ENCODE results near the gene SMLR1. TPM values are rescaled to one million over a fixed set of nuclear protein-coding genes. Genes with fewer than 3 reads are reported as not detected.

SMLR1 gene
- polyA plus RNA-seq, 3 donors: 3.1 to 3.7 (median 3.3) TPM

DNA sequence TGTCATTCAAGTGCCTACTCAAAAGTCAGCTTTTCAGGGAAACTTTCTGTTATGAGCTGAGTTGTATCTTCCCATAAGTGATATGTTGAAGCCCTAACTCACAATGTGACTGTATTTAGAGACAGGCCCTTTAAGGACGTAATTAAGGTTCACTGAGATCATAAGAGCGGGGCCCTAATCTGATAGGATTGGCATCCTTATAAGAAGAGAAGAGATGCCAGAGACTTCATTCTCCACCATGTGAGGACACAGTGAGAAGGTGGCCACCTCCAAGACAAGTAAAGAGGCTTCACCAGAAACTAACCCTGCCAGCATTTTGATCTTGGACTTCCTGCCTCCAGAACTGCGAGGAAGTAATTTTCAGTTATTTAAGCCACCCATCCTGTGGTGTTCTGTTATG, 12.7 kb upstream of the SMLR1 start:
- DNase-seq (ENCODE audit: extremely low read depth in 1 of 11, low read depth in 9 of 11, low spot score in 4 of 11): no peak

- no peak for DNase-seq (ENCODE audit: extremely low read depth in 1 of 11, low read depth in 9 of 11, low spot score in 4 of 11)
These were observed 11.8 kb upstream of the SMLR1 start for GRCh38 chr6:130815200-130816071.

DNA sequence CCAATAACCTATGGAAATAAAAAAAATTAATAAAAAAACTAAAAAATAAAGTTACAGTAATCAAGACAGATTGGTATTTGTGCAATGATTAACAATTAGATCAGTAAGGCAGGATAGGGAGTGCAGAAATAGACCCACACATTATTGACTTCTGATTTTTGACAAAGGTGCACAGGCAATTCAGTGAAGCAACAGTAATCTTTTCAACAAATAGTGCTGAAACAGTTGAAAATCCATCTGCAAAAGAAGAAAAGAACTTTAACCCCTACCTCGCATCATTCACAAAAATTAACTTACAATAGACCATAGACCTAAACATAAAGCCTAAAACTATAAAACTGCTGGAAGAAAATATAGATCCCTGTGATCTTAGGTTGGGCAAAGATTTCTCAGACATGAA, 4.5 kb upstream of the SMLR1 start:
- no peak for DNase-seq (ENCODE audit: extremely low read depth in 1 of 11, low read depth in 9 of 11, low spot score in 4 of 11)

DNA sequence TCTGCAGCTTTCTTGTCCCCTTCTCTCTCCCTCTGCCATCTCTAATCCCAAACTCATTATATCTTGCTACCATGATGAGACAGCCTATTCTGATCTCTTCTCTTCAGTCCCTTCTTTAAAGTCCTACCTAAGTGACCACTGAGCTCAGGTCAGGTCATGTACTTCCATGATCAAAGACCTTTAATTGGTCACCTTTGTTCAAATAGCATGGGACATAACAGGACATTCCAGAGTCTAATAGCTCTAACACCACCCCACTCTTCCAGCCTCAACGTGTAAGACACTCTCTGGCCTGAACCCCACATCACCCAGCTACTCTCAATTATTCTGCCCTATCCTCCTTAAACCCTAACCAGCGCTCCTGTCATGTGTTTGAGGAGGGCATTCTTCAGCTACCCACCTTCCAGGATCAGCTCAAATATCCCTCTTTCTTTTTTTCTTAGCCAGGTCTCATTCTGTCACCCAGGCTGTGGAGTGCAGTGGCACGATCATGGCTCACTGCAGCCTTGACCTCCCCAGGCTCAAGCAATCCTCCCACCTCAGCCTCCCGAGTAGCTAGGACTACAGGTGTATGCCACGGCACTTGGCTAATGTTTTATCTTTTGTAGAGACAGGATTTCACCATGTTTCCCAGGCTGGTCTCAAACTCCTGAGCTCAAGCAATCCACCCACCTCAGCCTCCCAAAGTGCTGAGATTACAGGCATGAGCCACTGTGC, 2.1 kb upstream of the SMLR1 start:
- no peak for DNase-seq (ENCODE audit: extremely low read depth in 1 of 11, low read depth in 9 of 11, low spot score in 4 of 11)

GRCh38 chr6:130825772-130826441, 1.3 kb upstream of the SMLR1 start:
- no peak for DNase-seq (ENCODE audit: extremely low read depth in 1 of 11, low read depth in 9 of 11, low spot score in 4 of 11)

GRCh38 chr6:130826442-130827246, 562 bp upstream of the SMLR1 start:
- no peak for DNase-seq (ENCODE audit: extremely low read depth in 1 of 11, low read depth in 9 of 11, low spot score in 4 of 11)

DNA sequence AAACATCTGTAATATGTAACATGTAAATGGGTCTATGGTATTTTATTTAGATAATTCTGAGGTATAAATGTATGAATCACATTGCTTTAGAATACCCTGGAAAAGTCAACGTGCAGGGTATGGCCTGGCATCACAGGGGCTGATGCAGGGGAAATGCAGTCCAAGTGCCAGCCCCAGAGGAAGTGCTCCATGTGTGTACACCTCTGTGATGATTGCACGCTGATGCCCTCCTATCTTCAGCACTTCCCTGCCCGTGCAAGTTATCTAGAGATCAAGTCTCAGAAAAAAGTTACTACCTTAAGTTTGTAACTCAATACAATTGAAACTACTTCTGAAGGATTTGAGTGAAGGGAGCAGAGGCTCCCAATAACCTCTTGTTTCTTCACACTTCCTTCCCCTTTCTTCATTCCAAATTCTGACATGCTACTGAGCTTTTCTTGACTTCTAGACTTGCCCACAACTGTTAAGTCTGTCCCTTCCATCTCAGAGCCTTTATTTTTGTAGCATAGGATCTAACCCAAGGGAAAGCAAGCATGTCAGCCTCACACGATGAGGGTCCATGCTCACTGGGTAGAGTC, 2.2 kb downstream of the SMLR1 start:
- no peak for DNase-seq (ENCODE audit: extremely low read depth in 1 of 11, low read depth in 9 of 11, low spot score in 4 of 11)

DNA sequence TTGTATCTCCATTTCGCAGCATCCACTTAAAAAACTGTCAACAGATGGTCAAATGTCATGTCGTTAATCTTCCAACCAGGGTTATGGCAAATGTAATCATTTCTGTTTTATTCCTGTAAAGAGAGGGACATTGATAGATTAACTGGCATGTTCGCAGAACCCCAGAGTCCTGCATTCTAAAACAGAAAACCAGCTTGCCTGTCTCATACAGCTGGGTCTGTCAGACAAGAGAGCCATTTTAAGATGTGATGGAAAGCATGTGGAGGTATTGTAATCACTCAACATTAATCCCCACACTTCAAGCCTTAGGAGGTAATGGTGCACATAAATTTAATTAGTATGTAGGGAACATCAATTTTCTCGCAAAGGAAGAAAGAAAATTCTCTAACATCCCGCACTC, 4.4 kb downstream of the SMLR1 start:
- peak in 1 of 11 donors; percentile 25 for DNase-seq (ENCODE audit: extremely low read depth in 1 of 11, low read depth in 9 of 11, low spot score in 4 of 11)

- DNase-seq (ENCODE audit: extremely low read depth in 1 of 11, low read depth in 9 of 11, low spot score in 4 of 11): no peak
These were observed 6.4 kb downstream of the SMLR1 start for GRCh38 chr6:130833569-130833968.

DNA sequence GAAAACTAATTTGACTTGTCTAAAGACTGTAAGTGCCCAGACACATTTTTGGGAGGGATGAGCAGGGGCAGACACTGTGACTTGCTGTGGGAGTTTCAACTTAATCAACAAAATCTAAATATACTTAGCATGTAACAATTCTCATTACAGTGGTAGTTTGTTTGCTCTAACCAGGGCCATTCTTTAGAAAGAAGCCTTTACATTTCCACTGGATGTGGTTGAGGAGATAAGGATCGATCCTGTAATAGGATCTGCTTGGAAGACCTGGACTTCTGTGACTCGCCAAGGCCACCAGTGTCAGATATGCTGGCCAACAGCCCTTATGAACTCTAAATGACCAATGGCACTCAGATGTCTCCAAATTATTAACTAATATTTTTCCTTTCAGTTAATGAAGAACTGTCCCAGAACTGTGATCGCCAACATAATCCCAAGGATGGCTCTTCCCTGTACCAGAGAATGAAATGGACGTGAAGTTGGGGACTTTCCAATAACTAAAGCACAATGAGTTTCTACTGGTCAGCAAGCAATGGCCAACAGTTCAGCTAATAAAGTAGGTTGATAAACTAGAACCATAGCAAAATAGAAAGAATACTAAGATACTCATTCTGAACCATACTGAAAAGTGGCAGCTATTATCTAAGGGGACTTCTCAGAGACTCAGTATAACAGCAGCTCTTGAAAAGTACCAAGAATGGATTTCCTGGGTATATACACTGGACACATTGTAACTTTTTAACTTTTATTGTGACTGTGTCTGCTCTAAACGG, 7.5 kb downstream of the SMLR1 start:
- DNase-seq (ENCODE audit: extremely low read depth in 1 of 11, low read depth in 9 of 11, low spot score in 4 of 11): no peak

DNA sequence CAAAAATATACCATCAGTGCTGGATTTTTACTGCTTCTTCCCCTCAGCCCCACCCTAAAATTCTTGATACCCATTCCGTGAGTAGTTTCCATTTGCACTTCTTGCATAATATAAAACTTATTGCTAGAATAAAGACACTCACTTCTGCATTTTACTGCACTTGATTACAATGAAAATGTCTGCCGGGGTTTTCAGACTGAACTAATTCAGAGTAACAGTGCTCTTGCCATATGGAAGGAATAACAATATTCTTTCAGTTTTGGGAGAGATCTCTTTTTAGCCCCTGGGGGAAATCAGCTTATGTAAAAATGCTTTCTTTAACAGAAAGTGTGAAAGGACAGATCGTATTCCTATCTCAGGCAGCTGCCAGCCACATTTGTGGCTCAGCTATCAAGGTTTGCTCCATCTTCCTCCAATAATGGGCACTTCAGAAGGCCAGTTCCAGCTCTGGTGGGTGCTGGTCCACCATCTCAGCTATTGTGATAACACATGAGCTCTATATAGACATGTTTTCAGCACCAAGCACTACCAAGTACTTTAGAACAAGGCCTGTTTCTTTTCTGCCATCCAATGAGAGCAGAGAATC, 8.9 kb downstream of the SMLR1 start:
- DNase-seq (ENCODE audit: extremely low read depth in 1 of 11, low read depth in 9 of 11, low spot score in 4 of 11): no peak

- no peak for DNase-seq (ENCODE audit: extremely low read depth in 1 of 11, low read depth in 9 of 11, low spot score in 4 of 11)
These were observed 9.9 kb downstream of the SMLR1 start for GRCh38 chr6:130837067-130837466.

DNA sequence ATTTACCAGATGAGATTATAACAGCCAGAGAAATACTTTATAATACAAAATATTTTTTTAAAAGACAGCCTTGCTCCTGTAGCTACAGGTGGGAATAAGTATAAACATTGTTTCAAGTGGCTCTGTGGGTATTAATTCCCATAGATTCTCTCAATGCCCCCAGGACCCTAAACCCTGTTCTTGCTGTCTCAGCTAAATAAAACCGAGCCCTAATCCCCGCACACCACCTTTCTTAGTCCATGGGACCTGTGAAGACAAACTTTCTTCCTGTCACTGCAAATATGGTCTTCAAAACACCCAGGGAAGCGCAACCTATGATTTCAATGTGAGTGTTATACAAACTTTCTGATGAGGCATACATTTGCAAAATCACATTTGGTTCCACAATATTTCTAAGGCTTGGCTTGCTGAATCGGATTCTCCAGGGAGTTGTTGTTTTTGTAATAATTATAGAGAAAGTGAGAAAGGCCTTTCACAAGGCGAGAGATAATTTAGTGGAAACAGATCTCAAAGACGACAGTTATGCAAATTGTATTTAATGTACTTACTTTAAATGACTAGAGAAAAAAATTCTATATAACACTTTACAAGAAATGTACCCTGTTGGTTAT, 11.1 kb downstream of the SMLR1 start:
- DNase-seq (ENCODE audit: extremely low read depth in 1 of 11, low read depth in 9 of 11, low spot score in 4 of 11): no peak

DNA sequence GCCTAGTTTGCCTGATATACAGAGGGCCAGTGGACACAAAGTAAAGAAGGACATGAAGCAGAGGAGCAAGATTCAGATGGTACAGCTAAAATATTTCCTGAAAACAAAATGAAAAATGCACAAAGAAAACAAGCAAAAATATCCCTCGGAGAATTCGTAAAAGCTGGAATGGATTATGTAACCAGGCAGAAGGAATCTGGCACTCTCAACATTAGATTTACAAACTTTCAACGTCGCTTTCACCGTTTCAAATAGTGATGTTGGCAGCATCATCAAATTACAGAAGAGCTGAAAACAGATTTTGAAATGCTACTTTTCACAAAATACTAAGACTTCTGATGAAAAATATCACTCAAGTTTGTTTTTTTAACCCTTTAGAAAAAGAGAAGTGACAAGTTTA, 11.7 kb downstream of the SMLR1 start:
- DNase-seq (ENCODE audit: extremely low read depth in 1 of 11, low read depth in 9 of 11, low spot score in 4 of 11): no peak

DNA sequence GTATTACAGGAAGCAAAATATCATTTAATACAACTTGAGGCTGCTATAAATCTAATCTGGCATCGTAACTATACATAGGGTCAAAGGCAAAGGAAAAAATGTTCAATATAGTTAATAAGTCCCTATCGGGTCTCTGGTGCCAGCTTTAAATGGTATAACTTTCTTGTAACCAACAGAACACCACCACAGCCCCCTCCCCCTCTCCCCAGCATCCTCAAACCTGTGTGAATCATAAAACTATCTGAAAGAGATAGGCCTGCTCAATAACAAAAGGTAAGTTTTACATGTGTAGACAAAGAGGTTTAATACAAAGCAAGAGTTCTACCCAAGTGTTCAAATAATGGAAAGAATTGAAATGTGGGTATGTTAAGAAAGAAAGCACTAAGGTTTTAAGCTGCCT, 12.2 kb downstream of the SMLR1 start:
- no peak for DNase-seq (ENCODE audit: extremely low read depth in 1 of 11, low read depth in 9 of 11, low spot score in 4 of 11)

DNA sequence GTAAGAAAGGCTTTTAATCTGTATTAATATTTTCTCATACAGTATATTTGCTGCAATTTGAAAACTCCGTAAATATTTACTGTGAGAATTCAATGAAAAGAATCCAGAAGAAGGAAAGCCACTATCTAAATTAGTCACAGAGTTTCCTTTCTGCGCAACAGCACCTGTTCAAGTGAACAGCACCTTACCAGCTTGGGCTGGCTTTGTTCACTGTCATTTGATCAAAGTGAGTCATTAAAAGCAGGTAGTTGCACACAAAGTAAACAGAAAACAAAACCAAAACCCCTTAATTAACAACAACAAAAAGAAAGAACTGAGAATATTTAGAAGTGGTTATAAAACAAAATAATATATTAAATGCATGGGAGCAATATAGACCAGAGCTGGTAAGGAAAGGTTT, 12.8 kb downstream of the SMLR1 start:
- DNase-seq (ENCODE audit: extremely low read depth in 1 of 11, low read depth in 9 of 11, low spot score in 4 of 11): no peak

DNA sequence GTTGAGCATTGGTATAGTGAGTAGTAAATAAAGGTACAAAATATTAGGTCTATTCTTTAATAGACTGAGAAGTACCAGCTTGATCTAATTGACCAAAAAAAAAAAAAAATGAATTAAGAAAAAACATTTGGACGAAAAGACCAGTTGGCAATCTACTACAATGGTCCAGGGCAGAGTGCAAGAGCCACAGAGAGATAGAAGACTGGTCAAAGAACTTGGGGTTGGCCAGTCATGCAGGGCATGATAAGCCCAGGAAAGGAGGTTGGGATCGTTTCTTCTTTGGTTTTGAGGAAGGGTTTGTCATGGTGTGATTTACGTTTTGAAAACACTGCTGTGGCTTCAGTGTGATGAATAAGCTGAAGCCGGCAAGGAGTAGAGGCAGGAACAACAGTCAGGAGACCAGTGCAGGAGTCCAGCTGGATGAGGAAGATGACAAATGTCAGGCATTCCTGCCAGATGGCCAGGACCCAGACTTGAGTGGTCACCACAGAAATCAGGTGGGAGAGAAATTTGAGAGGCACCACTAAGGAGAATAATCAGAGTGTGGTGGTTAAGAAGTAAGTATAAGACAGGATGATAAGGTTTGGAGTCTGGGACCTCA, 14.0 kb downstream of the SMLR1 start:
- DNase-seq (ENCODE audit: extremely low read depth in 1 of 11, low read depth in 9 of 11, low spot score in 4 of 11): no peak
